ENCODE data around the gene KCNK1.
"Not testable (repeated sequence)": the region's sequence is repeated elsewhere in the genome, so short reads cannot be mapped to it uniquely, and the experiment has no call there.

The KCNK1 gene

DNA sequence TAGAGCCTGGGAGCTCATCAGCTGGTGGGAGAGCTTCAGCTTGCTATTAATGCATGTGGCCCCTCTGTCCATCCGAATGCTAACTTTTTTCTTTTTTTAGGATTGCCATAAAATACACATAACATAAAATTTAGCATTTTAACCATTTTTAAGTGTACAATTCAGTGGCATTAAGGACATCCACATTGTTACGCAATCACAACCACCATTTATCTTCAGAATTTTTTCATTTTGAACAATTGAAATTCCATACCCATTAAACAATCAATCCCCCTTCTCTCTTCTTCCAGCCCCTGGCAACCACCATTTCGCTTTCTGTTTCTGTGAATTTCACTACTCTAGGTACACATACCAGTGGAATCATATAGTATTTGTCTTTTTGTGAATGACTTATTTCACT is 4.9 kb upstream of the KCNK1 start:
- H3K4me3 ChIP-seq (ENCODE audit: low read length), result no peak overlapping the region
- H3K27me3 ChIP-seq (ENCODE audit: insufficient read depth, low read length), result peaks cover 21% of the 10 kb centered on the region
- WGBS, result 92% methylated on average over 3 of the region's 3 CpGs
- H3K9ac ChIP-seq (ENCODE audit: low read depth, low read length), result no peak overlapping the region
- H3K9me3 ChIP-seq (ENCODE audit: insufficient read depth, low read depth, low read length), result no peaks in the 10 kb centered on the region
- no peak overlapping the region for H3K27ac ChIP-seq (ENCODE audit: low read depth, low read length)
- no peaks in the 10 kb centered on the region for H3K36me3 ChIP-seq (ENCODE audit: insufficient read depth, low read length)
- H3K4me1 ChIP-seq (ENCODE audit: insufficient read depth, low read length), result no peaks in the 10 kb centered on the region

DNA sequence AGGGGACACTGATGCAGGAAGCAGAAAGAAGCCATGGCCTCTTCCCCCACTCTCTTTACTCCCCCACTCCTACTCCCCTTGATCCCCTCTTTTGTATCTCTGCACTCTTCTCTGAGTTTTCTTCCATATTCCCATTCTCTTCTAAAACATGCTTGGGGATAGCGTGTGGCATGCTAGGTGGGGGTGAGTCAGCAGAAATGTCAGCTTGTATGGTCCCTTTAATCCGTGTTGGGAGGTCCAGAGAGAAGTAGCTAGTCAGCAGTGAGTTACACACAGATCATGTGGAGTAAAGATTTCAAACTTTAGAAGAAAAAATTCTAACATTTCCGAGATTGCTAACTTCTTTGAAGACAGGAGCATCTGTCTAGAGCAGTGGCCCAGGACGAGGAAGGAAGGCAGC is 4.0 kb upstream of the KCNK1 start:
- Histone ChIP-seq H3K27ac (ENCODE audit: low read depth, low read length) (no peak overlapping the region), H3K4me3 (ENCODE audit: low read length) (no peak overlapping the region), H3K4me1 (ENCODE audit: insufficient read depth, low read length) (no peaks in the 10 kb centered on the region), H3K9ac (ENCODE audit: low read depth, low read length) (no peak overlapping the region), H3K27me3 (ENCODE audit: insufficient read depth, low read length) (peaks cover 25% of the 10 kb centered on the region), H3K9me3 (ENCODE audit: insufficient read depth, low read depth, low read length) (no peaks in the 10 kb centered on the region), H3K36me3 (ENCODE audit: insufficient read depth, low read length) (no peaks in the 10 kb centered on the region)
- WGBS, result 91% methylated on average over 4 of the region's 4 CpGs

DNA sequence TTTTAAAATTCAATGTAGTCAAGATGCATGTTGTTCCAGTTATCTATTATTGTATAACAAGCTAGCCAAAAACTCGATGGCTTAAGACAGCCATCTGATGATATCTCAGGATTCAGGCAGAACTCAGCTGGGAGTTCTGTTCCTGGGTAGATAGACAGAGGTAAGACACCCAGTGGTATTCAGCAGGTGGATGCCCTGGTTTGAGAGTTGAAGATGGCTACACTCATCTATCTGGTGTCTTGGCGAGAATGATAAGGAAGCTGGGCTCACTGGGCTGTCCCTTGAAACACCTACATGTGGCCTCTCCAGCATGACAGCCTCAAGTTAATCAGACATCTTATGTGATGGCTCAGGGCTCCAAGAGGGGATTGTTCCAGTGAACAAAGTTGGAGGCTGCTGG is 3.3 kb upstream of the KCNK1 start:
- no peaks in the 10 kb centered on the region for H3K36me3 ChIP-seq (ENCODE audit: insufficient read depth, low read length)
- peaks cover 32% of the 10 kb centered on the region for H3K27me3 ChIP-seq (ENCODE audit: insufficient read depth, low read length)
- no peaks in the 10 kb centered on the region for H3K9me3 ChIP-seq (ENCODE audit: insufficient read depth, low read depth, low read length)
- H3K9ac ChIP-seq (ENCODE audit: low read depth, low read length), result no peak overlapping the region
- peaks cover 4% of the 10 kb centered on the region for H3K4me1 ChIP-seq (ENCODE audit: insufficient read depth, low read length)
- no peak overlapping the region for H3K27ac ChIP-seq (ENCODE audit: low read depth, low read length)
- 96% methylated on average over 2 of the region's 2 CpGs for WGBS
- no peak overlapping the region for H3K4me3 ChIP-seq (ENCODE audit: low read length)

DNA sequence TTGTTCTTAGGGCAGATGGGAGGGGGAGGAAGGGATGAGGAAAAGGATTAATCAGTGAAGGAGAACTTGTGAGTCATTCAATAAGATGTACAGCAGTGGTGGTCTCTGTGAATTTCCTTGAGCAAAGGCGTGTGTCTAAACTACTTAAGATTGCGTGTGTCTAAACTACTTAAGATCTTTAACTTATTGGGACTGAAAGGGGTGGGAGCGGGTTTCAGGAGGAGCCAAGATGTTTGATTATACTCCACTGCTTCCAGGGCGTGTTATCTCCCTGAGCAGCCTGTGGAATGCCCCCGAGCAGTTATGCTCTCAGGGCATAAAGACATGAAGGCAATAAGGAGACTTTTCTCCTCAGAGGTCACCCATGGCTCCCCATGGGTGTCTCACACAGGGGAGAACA is 2.5 kb upstream of the KCNK1 start:
- H3K9ac ChIP-seq (ENCODE audit: low read depth, low read length); H3K36me3 ChIP-seq (ENCODE audit: insufficient read depth, low read length); H3K4me3 ChIP-seq (ENCODE audit: low read length); H3K27ac ChIP-seq (ENCODE audit: low read depth, low read length); H3K9me3 ChIP-seq (ENCODE audit: insufficient read depth, low read depth, low read length): not testable (repeated sequence)
- 83% methylated on average over 5 of the region's 5 CpGs for WGBS
- Histone ChIP-seq H3K27me3 (ENCODE audit: insufficient read depth, low read length) (peaks cover 40% of the 10 kb centered on the region), H3K4me1 (ENCODE audit: insufficient read depth, low read length) (peaks cover 11% of the 10 kb centered on the region)

DNA sequence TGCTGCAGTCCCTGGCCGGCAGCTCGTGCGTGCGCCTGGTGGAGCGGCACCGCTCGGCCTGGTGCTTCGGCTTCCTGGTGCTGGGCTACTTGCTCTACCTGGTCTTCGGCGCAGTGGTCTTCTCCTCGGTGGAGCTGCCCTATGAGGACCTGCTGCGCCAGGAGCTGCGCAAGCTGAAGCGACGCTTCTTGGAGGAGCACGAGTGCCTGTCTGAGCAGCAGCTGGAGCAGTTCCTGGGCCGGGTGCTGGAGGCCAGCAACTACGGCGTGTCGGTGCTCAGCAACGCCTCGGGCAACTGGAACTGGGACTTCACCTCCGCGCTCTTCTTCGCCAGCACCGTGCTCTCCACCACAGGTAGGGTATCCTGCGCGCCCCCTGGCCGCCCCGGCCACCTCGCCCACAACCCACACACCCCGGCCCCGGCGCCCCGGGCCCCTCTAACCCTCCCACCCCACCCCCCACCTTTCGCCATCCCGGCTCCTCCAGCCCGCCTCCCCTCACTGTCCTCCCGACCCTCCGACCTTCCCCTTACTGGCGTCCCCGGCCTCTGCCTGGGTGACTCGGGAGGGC is 352 bp downstream of the KCNK1 start:
- Histone ChIP-seq H3K27me3 (ENCODE audit: insufficient read depth, low read length) (peaks cover 43% of the 10 kb centered on the region), H3K9me3 (ENCODE audit: insufficient read depth, low read depth, low read length) (no peaks in the 10 kb centered on the region), H3K9ac (ENCODE audit: low read depth, low read length) (peak overlapping the region; percentile 73), H3K27ac (ENCODE audit: low read depth, low read length) (peak overlapping the region; percentile 44; the same call in 1 of the 2 replicates), H3K4me1 (ENCODE audit: insufficient read depth, low read length) (peaks cover 15% of the 10 kb centered on the region), H3K36me3 (ENCODE audit: insufficient read depth, low read length) (no peaks in the 10 kb centered on the region), H3K4me3 (ENCODE audit: low read length) (peak overlapping the region; percentile 92)
- WGBS, result under 1% methylated on average over 39 of the region's 43 CpGs

DNA sequence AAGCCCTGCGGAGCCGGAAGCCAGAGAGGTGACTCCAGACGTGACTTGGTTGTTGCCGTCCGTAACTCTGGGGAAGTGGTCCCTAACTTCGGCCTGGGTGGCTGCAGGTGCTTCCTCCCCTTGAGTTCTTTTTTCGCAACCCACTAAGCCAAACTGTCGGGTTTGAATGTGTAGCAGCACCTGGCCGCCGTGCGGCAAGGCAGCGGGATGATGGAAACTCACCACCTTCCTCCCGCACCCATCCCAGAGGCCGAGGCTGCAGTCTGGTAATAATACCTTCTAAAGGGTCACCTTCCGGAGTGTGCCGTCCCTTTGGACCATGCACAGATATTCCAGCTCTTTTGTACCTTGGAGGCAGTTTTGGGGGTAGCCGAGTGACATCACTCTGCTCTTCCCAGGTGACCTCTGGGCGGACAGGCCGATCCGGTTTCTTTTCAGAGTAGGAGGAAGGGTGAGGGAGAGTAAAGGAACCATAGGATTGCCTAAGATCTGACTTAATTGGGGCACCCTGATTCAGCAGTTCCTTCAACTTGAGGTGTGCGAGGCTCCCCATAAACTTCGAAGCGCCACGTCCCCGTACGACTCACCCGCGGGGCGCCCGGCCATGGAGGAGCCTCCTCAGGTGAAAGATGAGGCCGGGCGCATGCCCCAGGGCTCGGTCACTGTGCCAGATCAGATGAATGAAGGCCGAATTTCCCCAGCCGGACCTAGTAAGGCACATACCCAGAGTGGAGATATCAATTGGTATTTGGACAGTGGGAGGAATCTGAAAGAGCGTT is 1.0 kb downstream of the KCNK1 start:
- peak overlapping the region; percentile 92 for H3K4me3 ChIP-seq (ENCODE audit: low read length)
- H3K9ac ChIP-seq (ENCODE audit: low read depth, low read length), result peak overlapping the region; percentile 20
- no peaks in the 10 kb centered on the region for H3K36me3 ChIP-seq (ENCODE audit: insufficient read depth, low read length)
- WGBS, result 33% methylated on average over 36 of the region's 36 CpGs
- peaks cover 15% of the 10 kb centered on the region for H3K4me1 ChIP-seq (ENCODE audit: insufficient read depth, low read length)
- H3K27ac ChIP-seq (ENCODE audit: low read depth, low read length), result no peak overlapping the region
- peaks cover 43% of the 10 kb centered on the region for H3K27me3 ChIP-seq (ENCODE audit: insufficient read depth, low read length)
- H3K9me3 ChIP-seq (ENCODE audit: insufficient read depth, low read depth, low read length), result no peaks in the 10 kb centered on the region

DNA sequence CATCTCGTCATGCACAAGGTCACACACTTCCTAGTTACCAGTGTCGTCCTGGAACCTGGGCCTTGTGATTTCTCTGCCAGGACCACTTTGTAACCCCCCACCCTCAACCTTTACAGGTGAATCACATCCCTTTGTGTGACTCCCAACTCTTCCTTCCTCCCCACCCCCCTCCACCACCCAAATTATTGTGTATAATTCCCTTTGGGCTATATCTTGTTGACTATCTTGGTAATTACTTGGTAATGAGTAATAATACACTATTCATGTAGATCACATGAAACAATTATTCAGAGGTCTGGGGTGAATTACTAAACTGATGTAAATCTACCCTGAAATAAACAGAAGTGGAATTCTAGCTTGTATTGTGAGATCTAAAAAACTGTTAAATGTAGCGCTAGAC is 1.7 kb downstream of the KCNK1 start:
- peak overlapping the region; percentile 20 for H3K9ac ChIP-seq (ENCODE audit: low read depth, low read length)

DNA sequence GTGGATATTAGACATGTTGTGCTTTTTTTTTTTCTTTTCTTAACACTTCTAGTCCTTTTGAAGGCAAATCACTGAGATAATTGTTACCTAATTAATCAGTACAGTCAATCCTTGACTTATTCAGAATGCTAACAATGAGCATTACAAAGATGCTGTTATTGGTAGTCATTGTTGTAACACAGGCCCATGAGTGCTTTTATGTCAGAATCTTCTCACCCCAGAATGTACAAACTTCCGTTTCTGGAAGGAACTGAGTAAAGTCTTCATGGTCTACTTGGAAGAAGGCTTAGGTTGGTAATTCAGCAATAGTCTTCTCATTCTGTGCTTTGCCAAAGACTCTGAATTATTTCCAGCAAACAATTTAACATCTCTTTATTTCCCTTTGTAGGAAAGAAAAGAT is 3.1 kb downstream of the KCNK1 start:
- peaks cover 15% of the 10 kb centered on the region for H3K4me1 ChIP-seq (ENCODE audit: insufficient read depth, low read length)
- WGBS, result no CpG with 5 or more reads among the region's 1 CpG
- H3K9me3 ChIP-seq (ENCODE audit: insufficient read depth, low read depth, low read length), result no peaks in the 10 kb centered on the region
- no peak overlapping the region for H3K9ac ChIP-seq (ENCODE audit: low read depth, low read length)
- no peaks in the 10 kb centered on the region for H3K36me3 ChIP-seq (ENCODE audit: insufficient read depth, low read length)
- peaks cover 38% of the 10 kb centered on the region for H3K27me3 ChIP-seq (ENCODE audit: insufficient read depth, low read length)
- no peak overlapping the region for H3K4me3 ChIP-seq (ENCODE audit: low read length)
- H3K27ac ChIP-seq (ENCODE audit: low read depth, low read length), result no peak overlapping the region

More for the DNA sequence above, 1.7 kb downstream of the KCNK1 start:
- no peak overlapping the region for H3K27ac ChIP-seq (ENCODE audit: low read depth, low read length)
- H3K9me3 ChIP-seq (ENCODE audit: insufficient read depth, low read depth, low read length), result no peaks in the 10 kb centered on the region
- H3K27me3 ChIP-seq (ENCODE audit: insufficient read depth, low read length), result peaks cover 43% of the 10 kb centered on the region
- WGBS, result 83% methylated on average over 3 of the region's 3 CpGs
- no peaks in the 10 kb centered on the region for H3K36me3 ChIP-seq (ENCODE audit: insufficient read depth, low read length)
- H3K4me3 ChIP-seq (ENCODE audit: low read length), result peak overlapping the region; percentile 92
- peaks cover 15% of the 10 kb centered on the region for H3K4me1 ChIP-seq (ENCODE audit: insufficient read depth, low read length)

DNA sequence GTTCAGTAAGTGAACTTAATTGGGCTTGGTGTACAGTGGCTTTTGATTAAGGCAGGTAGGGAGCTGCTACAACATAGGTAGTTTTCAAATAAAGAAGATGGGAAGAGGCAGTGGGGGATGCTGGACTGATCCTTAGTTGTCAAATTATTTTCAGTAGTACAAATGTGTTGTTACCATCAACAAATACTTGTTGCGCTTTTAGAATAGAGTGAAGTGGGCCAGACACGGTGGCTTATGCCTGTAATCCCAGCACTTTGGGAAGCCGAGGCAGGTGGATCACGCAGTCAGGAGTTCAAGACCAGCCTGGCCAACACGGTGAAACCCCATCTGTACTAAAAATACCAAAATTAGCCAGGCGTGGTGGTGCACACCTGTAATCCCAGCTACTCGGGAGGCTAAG is 5.5 kb downstream of the KCNK1 start:
- peaks cover 19% of the 10 kb centered on the region for H3K4me1 ChIP-seq (ENCODE audit: insufficient read depth, low read length)
- not testable (repeated sequence) for H3K9me3 ChIP-seq (ENCODE audit: insufficient read depth, low read depth, low read length); H3K4me3 ChIP-seq (ENCODE audit: low read length); H3K27ac ChIP-seq (ENCODE audit: low read depth, low read length); H3K36me3 ChIP-seq (ENCODE audit: insufficient read depth, low read length); H3K9ac ChIP-seq (ENCODE audit: low read depth, low read length)
- 96% methylated on average over 7 of the region's 7 CpGs for WGBS
- peaks cover 22% of the 10 kb centered on the region for H3K27me3 ChIP-seq (ENCODE audit: insufficient read depth, low read length)

DNA sequence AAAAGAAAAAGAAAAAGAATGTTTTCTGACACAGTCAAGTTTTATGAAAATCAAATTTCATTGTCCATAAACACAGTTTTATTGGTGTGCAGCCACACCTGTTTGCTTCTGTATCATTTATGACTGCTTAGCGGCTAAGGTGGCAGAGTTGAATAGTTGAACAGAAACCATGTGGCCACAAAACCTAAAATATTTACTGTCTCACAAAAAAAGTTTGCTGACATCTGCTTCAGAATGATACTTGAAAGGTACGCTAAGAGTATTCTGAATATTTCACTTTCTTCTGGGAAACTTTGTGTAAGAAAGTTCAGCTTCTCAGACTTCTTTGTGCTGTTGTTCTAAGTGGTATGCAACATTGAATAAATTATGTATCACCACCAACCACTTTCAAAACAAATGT is 6.2 kb downstream of the KCNK1 start:
- no peak overlapping the region for H3K9ac ChIP-seq (ENCODE audit: low read depth, low read length)
- WGBS, result 94% methylated on average over 2 of the region's 2 CpGs

DNA sequence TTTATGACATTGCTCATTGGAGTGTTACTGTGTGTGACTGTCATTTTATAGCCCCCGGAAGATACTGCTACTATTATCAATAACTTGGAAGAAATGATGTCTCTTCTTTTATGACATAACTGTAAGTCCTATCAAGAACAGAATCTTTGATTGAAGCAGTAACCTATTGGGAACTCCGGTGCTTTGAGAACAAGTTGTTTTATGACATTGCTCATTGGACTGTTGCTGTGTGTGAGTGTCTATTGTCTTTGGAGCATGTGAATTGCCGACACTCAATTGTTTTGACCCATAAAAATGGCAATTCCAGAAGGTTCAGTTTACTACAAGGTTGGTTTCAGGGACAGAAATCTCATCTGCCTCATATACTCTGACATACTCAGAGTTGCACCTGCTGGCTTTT is 8.0 kb downstream of the KCNK1 start:
- WGBS, result 100% methylated on average over 3 of the region's 3 CpGs
- Histone ChIP-seq H3K9me3 (ENCODE audit: insufficient read depth, low read depth, low read length) (no peaks in the 10 kb centered on the region), H3K4me1 (ENCODE audit: insufficient read depth, low read length) (peaks cover 5% of the 10 kb centered on the region; the same call in 1 of the 2 replicates), H3K4me3 (ENCODE audit: low read length) (no peak overlapping the region), H3K9ac (ENCODE audit: low read depth, low read length) (no peak overlapping the region), H3K27ac (ENCODE audit: low read depth, low read length) (no peak overlapping the region), H3K36me3 (ENCODE audit: insufficient read depth, low read length) (no peaks in the 10 kb centered on the region), H3K27me3 (ENCODE audit: insufficient read depth, low read length) (no peaks in the 10 kb centered on the region)

More for the DNA sequence above, 6.2 kb downstream of the KCNK1 start:
- Histone ChIP-seq H3K4me1 (ENCODE audit: insufficient read depth, low read length) (peaks cover 19% of the 10 kb centered on the region), H3K27ac (ENCODE audit: low read depth, low read length) (no peak overlapping the region), H3K27me3 (ENCODE audit: insufficient read depth, low read length) (peaks cover 17% of the 10 kb centered on the region), H3K9me3 (ENCODE audit: insufficient read depth, low read depth, low read length) (no peaks in the 10 kb centered on the region), H3K4me3 (ENCODE audit: low read length) (no peak overlapping the region), H3K36me3 (ENCODE audit: insufficient read depth, low read length) (no peaks in the 10 kb centered on the region)

All from HUES64 (cell line).